WI38 (cell line): ENCODE data around the gene NCOA5.

Experiments used
- H3K4me3 ChIP-seq: 2 replicates; pipeline ENCODE4 v1.5.1; 2011; ENCODE audit warnings: low read depth, mild to moderate bottlenecking, control low read depth, low read length
- TF ChIP-seq, protein P1 (sequence below): IDR thresholded peaks from 2 replicates; pipeline ENCODE4 v1.5.1; 2012; ENCODE audit warnings: low read depth, mild to moderate bottlenecking, control low read depth, low read length

Gene NCOA5

DNA sequence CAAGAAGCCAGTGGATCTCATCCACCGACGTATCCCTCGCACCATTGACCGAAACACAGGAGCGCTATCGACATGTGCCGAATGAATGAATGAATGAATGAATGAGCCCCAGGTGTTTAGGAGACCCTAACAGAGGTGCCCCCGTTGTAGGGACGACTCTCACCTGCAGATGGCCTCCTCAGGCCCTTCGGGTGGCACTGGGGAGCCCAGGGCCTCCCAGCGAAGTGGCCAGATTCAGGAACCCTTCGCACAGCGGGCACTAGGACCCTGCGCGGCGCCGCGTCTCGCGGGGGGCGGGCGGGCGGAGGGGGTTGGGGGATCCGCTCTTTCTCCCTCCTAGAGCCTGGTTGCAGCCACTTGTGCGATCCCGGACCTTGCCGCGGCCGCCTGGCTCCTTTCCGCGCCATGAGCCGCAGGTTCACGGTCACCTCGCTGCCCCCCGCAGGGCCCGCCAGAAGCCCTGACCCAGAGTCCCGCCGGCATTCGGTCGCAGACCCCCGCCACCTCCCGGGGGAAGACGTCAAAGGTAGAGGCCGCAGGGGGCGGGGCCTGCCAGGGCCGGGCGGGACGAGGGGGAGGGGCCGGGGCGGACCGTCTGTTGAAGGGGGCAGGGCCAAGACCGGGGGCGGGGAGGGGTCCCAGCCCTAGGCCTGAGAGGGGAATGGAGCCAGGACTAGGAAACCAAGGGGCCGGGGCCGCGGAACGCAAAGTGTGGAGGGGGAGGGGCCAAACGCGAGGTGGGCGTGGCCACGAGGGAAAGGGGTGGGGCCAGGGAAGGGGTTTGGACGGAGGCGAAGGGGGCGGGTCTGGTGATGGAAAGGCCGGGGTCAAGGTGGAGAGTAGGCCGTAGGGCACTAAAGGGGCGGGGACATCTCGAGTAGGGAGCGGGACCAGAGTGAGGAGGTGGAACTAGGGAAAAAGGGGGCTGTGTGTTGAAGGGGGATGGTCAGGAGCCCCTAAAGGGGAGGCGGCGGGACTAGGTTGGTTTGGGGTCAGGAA, 68.1 kb downstream of the NCOA5 start:
- TF ChIP-seq, protein P1, sequence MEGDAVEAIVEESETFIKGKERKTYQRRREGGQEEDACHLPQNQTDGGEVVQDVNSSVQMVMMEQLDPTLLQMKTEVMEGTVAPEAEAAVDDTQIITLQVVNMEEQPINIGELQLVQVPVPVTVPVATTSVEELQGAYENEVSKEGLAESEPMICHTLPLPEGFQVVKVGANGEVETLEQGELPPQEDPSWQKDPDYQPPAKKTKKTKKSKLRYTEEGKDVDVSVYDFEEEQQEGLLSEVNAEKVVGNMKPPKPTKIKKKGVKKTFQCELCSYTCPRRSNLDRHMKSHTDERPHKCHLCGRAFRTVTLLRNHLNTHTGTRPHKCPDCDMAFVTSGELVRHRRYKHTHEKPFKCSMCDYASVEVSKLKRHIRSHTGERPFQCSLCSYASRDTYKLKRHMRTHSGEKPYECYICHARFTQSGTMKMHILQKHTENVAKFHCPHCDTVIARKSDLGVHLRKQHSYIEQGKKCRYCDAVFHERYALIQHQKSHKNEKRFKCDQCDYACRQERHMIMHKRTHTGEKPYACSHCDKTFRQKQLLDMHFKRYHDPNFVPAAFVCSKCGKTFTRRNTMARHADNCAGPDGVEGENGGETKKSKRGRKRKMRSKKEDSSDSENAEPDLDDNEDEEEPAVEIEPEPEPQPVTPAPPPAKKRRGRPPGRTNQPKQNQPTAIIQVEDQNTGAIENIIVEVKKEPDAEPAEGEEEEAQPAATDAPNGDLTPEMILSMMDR = no peak
- H3K4me3 ChIP-seq = no peak overlapping the region

GRCh38 chr20:46020555-46020954, 69.2 kb downstream of the NCOA5 start:
- no peak overlapping the region for H3K4me3 ChIP-seq
- TF ChIP-seq, protein P1 = no peak

- TF ChIP-seq, protein P1 = no peak
- H3K4me3 ChIP-seq = no peak overlapping the region
Measured at GRCh38 chr20:46018611-46019010, 71.2 kb downstream of the NCOA5 start.

- H3K4me3 ChIP-seq = no peak overlapping the region
- TF ChIP-seq, protein P1 = no peak
Measured at GRCh38 chr20:46018112-46018511, 71.7 kb downstream of the NCOA5 start.

DNA sequence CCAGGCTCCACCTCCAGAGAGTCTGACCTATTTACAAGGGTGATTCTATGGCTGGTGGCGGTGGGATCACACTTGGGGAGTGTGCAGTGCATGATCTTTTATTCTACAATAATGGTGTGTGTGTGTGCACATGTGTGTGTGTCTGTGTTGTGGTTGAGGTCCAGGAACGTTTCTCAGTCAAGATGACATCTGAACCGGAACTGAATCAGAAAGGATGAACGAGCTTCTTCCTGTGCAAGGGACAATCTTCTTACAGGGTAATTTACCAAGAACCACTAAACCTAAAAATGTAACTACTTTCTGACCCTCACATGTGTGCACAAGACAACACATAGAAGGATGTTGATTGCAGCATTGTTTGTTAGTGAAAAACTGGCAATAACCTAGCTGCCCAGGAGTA, 72.5 kb downstream of the NCOA5 start:
- TF ChIP-seq, protein P1 = no peak
- no peak overlapping the region for H3K4me3 ChIP-seq

DNA sequence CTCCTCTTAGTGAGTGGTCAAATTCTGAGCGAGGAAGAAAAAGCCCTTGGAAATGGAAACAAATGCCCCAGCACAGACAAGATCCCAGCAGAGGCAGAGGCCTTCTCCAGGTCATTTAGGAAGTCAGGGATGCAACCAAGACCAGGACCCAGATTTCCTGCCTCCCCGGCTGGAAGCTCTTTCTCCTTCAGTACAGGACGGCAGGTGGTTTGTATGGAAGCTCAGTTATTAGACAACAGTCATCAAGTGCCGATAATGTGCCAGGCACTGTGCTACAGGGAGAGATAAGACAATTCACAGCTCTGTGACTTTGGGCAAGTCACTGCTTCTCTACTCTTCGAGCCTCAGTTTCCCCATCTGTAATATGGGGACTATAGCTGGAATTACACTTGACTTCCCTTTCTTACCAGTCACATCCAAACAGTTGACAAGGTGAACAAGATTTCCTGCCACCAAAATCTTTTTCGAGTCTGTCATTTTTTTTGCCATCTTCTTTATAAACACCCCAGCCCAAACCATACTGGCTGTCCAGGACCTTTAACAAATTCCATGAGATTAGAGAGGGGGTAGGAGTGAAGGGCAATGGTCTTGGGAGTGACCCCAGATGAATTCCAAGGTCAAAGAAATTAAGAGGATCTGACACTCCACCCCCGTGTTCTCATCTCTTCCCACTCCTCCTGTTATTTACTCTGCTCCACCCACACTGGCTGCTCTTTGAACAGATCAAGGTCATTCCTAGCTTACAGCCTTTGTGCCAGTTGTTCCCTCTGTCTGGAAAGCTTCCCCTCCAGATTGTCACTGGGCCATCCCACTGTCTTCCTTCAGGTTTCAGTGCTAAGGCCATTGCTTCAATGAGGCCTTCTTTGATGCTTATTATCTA, 75.0 kb downstream of the NCOA5 start:
- TF ChIP-seq, protein P1 = no peak
- no peak overlapping the region for H3K4me3 ChIP-seq
